ENCODE measurements around the gene DCAF12.
A peak's percentile ranks its signal among the peaks of the same experiment; 100 is the strongest.

Gene DCAF12

DNA sequence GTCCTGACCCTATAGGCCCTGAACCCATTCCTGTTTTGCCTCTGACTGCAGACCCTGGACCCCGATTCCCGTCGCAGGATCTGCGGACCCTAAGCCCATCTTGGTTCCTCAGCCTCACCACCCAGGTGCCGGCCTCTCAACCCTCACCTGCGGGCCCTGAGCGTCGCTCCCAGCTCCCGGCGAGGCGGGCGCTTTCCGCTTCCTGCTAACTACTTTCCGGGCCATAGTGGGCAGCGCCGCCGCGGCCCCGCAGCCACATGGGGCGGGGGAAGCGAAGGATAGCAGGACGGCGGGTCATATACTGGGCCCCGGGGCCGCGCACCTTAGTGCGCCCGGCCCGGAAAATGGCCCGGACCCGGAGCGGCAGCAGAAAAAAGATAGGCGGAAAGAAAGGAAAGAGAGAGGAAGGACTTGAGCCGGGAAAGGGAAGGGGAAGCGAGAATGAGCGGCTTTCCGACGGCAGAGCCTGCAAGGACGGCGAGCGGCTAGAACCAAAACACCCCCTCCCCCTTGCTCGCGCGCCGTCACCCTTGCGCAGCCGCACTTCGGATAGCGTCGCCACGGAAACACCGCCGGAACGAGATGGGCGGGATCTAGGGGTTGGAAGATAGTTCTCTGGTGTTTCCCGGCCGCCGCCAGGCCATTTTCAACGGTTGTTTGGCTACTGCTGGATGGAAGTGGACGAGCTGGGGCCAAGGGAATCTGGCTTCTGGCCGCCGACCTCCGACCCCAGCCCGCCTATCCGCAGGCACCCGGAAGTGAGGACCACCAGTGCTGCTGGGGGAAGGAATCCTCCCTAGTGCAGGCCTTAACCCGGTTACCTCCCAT lies at the start of gene DCAF12 (continued):
- TF ChIP-seq, protein P1, sequence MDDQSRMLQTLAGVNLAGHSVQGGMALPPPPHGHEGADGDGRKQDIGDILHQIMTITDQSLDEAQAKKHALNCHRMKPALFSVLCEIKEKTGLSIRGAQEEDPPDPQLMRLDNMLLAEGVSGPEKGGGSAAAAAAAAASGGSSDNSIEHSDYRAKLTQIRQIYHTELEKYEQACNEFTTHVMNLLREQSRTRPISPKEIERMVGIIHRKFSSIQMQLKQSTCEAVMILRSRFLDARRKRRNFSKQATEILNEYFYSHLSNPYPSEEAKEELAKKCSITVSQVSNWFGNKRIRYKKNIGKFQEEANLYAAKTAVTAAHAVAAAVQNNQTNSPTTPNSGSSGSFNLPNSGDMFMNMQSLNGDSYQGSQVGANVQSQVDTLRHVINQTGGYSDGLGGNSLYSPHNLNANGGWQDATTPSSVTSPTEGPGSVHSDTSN (CRISPR knock-in tag; IDR thresholded peaks at IDR 0.05), result no peak
- TF ChIP-seq EGR2 (tag by site-specific recombination; IDR thresholded peaks at IDR 0.05; ENCODE audit: low read depth) (no peak), ZNF155 (tag by site-specific recombination; IDR thresholded peaks at IDR 0.05) (no peak), ZNF350 (tag by site-specific recombination; IDR thresholded peaks at IDR 0.05) (no peak), ZNF791 (tag by site-specific recombination; IDR thresholded peaks at IDR 0.05) (no peak), YY2 (tag by site-specific recombination; IDR thresholded peaks at IDR 0.05) (no peak), ZNF571 (tag by site-specific recombination; IDR thresholded peaks at IDR 0.05) (no peak), ZNF292 (tag by site-specific recombination; IDR thresholded peaks at IDR 0.05; ENCODE audit: borderline replicate concordance, low read depth) (no peak), RBAK (tag by site-specific recombination; IDR thresholded peaks at IDR 0.05) (no peak), ZNF514 (tag by site-specific recombination; IDR thresholded peaks at IDR 0.05) (no peak), ZXDB (tag by site-specific recombination; IDR thresholded peaks at IDR 0.05) (peak; percentile 82), PRDM1 (tag by site-specific recombination; IDR thresholded peaks at IDR 0.05) (peak; percentile 95), ZSCAN16 (tag by site-specific recombination; IDR thresholded peaks at IDR 0.05) (no peak), ZNF658 (tag by site-specific recombination; IDR thresholded peaks at IDR 0.05) (no peak), ZNF223 (tag by site-specific recombination; IDR thresholded peaks at IDR 0.05) (no peak), ZNF324 (tag by site-specific recombination; IDR thresholded peaks at IDR 0.05) (peak; percentile 78), ZNF426 (tag by site-specific recombination; IDR thresholded peaks at IDR 0.05) (no peak), ZNF24 (tag by site-specific recombination; IDR thresholded peaks at IDR 0.05) (no peak), ZBTB20 (tag by site-specific recombination; IDR thresholded peaks at IDR 0.05) (peak; percentile 95), OVOL3 (tag by site-specific recombination; IDR thresholded peaks at IDR 0.05) (0 out of 2 replicates have a peak, but pooled peaks have one; percentile 34), MZF1 (tag by site-specific recombination; IDR thresholded peaks at IDR 0.05; ENCODE audit: borderline replicate concordance) (no peak; the same call in 1 of the 2 replicates), ZNF248 (tag by site-specific recombination; IDR thresholded peaks at IDR 0.05) (no peak), ZNF596 (tag by site-specific recombination; IDR thresholded peaks at IDR 0.05) (no peak), ZNF626 (tag by site-specific recombination; IDR thresholded peaks at IDR 0.05) (no peak), TCF7L2 (IDR thresholded peaks at IDR 0.05; ENCODE audit: borderline replicate concordance, low read depth, low read length) (no peak), ZNF76 (tag by site-specific recombination; IDR thresholded peaks at IDR 0.05; ENCODE audit: borderline replicate concordance, low read depth) (peak; percentile 33), ZNF19 (tag by site-specific recombination; IDR thresholded peaks at IDR 0.05; ENCODE audit: low read depth) (no peak), ZNF335 (tag by site-specific recombination; conservative IDR thresholded peaks at IDR 0.05) (peak; percentile 76), ZNF629 (tag by site-specific recombination; IDR thresholded peaks at IDR 0.05) (0 out of 2 replicates have a peak, but pooled peaks have one; percentile 62), ZSCAN23 (tag by site-specific recombination; IDR thresholded peaks at IDR 0.05) (no peak), ZNF121 (tag by site-specific recombination; IDR thresholded peaks at IDR 0.05) (no peak)
- TF ChIP-seq, protein P2, sequence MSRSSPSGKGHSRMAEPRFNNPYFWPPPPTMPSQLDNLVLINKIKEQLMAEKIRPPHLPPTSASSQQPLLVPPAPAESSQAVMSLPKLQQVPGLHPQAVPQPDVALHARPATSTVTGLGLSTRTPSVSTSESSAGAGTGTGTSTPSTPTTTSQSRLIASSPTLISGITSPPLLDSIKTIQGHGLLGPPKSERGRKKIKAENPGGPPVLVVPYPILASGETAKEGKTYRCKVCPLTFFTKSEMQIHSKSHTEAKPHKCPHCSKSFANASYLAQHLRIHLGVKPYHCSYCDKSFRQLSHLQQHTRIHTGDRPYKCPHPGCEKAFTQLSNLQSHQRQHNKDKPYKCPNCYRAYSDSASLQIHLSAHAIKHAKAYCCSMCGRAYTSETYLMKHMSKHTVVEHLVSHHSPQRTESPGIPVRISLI (tag by site-specific recombination; IDR thresholded peaks at IDR 0.05), result no peak
- TF ChIP-seq, protein P3, sequence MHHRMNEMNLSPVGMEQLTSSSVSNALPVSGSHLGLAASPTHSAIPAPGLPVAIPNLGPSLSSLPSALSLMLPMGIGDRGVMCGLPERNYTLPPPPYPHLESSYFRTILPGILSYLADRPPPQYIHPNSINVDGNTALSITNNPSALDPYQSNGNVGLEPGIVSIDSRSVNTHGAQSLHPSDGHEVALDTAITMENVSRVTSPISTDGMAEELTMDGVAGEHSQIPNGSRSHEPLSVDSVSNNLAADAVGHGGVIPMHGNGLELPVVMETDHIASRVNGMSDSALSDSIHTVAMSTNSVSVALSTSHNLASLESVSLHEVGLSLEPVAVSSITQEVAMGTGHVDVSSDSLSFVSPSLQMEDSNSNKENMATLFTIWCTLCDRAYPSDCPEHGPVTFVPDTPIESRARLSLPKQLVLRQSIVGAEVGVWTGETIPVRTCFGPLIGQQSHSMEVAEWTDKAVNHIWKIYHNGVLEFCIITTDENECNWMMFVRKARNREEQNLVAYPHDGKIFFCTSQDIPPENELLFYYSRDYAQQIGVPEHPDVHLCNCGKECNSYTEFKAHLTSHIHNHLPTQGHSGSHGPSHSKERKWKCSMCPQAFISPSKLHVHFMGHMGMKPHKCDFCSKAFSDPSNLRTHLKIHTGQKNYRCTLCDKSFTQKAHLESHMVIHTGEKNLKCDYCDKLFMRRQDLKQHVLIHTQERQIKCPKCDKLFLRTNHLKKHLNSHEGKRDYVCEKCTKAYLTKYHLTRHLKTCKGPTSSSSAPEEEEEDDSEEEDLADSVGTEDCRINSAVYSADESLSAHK (tag by site-specific recombination; IDR thresholded peaks at IDR 0.05), result no peak
- TF ChIP-seq, protein P4, sequence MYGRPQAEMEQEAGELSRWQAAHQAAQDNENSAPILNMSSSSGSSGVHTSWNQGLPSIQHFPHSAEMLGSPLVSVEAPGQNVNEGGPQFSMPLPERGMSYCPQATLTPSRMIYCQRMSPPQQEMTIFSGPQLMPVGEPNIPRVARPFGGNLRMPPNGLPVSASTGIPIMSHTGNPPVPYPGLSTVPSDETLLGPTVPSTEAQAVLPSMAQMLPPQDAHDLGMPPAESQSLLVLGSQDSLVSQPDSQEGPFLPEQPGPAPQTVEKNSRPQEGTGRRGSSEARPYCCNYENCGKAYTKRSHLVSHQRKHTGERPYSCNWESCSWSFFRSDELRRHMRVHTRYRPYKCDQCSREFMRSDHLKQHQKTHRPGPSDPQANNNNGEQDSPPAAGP (tag by site-specific recombination; IDR thresholded peaks at IDR 0.05), result no peak; the same call in 1 of the 2 replicates
- TF ChIP-seq, protein P5, sequence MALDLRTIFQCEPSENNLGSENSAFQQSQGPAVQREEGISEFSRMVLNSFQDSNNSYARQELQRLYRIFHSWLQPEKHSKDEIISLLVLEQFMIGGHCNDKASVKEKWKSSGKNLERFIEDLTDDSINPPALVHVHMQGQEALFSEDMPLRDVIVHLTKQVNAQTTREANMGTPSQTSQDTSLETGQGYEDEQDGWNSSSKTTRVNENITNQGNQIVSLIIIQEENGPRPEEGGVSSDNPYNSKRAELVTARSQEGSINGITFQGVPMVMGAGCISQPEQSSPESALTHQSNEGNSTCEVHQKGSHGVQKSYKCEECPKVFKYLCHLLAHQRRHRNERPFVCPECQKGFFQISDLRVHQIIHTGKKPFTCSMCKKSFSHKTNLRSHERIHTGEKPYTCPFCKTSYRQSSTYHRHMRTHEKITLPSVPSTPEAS (tag by site-specific recombination; IDR thresholded peaks at IDR 0.05), result no peak
